ENCODE measurements around the gene SCFD1.
"Not testable (repeated sequence)": the region's sequence is repeated elsewhere in the genome, so short reads cannot be mapped to it uniquely, and the experiment has no call there.

Gene SCFD1

GRCh38 chr14:30610787-30611343, 11.3 kb upstream of the SCFD1 start:
- DNase-seq, result no peak

DNA sequence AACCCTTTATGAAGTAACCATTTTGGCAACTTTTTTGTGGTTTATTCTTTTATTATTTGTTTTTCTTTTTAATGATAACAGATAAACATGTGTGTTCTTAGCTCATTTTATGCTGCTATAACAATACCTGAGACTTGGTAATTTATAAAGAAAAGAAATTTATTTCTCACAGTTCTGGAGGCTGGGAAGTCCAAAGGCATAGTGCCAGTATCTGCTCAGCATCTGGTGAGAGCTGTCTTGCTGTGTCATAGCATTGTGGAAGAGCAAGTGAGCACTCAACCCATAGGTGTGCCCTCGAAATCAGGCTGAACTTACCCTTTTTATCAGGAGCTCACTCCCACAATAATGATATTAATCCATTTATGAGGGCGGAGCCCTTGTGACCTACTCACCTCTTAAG, 8.0 kb upstream of the SCFD1 start:
- DNase-seq, result no peak

DNA sequence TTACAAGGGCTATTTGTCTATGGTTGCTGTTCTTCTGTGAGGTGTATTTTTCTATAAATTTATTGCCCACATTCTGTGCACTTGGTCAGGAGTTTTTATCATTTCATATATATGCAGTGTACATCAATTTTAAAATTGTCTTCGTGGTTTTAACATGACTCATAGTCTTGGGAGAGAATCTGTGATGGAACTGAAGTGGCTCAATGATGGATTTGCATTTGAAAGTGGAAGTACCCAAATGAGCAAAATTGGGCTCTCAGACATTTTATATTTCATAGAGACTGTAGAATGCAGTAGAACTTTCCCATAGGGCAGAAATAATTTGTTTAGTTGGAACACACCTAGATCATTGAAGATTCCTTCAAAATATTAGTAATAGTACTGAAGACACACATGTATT, 1.9 kb upstream of the SCFD1 start:
- DNase-seq, result no peak

DNA sequence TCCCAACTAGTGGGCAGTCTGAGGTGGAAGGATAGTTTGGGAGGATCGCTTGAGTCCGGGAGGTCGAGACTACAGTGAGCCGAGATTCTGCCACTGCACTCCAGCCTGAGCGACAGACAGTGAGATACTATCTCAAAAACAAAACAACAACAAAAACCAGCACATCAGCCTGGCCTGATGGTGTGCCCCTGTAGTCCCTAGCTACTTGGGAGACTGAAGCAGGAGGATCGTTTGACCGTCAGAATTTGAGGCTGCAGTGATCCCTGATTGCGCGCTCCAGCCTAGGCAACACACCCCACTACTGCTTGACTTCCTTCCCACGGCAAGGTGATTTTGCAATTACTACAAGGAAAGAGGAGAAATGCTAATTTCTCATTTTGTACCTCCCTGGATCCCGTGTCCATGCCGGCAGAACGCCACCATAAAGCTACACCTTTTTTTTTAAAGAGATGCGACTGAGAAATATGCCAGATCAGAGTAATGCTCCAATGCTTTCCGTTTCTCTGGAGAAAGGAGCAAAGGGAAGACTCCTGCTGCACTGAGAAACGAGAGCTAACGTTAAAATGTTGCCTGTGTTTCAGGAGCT, 672 bp upstream of the SCFD1 start:
- DNase-seq, result no peak

- no peak for DNase-seq
Observed at GRCh38 chr14:30623412-30624131, 1.5 kb downstream of the SCFD1 start.

- DNase-seq, result no peak
Observed at GRCh38 chr14:30624132-30624423, 2.0 kb downstream of the SCFD1 start.

GRCh38 chr14:30625533-30625932, 3.4 kb downstream of the SCFD1 start:
- no peak for DNase-seq

DNA sequence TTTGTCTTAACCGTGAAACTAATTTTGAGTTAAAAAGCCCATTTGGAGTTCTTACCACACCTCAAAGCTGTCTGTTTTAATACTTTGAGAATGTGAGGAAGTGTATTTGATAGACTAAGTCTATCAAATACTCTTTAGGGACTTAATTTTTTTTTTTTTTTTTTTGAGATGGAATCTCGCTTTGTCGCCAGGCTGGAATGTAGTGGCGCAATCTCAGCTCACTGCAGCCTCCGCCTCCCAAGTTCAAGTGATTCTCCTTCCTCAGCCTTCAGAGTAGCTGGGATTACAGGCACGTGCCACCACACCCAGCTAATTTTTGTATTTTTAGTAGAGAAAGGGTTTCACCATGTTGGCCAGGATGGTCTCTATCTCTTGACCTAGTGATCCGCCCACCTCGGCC, 7.3 kb downstream of the SCFD1 start:
- not testable (repeated sequence) for DNase-seq

DNA sequence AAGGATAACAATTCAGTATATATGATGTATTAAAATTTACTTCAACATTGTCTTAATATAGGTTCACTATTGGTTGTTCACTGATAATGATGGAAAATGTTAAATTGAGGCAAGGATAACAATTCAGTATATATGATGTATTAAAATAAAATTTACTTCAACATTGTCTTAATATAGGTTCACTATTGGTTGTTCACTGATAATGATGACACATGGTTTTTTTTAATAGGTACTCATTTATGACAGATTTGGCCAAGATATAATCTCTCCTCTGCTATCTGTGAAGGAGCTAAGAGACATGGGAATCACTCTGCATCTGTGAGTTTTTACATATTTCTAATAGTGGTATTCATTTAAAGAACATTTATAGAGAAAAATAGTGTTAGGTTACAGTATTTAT, 8.1 kb downstream of the SCFD1 start:
- no peak for DNase-seq

DNA sequence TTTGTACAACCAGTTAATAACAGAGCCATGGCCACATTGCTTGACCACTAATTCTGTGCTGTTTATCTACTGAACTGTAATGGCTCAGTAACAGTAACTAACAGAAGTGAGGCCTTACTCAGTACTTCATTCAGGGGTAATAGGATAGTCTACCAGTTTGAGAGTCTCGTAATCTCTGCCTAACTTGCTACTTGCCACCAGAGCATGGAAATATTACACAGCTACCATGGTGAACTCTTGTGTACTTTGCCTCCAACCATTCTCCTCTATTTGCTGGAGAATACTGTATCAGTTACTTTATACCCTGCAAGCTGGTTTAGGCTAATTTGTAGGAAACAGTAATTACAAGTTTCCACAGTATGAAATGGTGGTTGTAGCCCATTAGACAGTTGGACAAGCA, 10.6 kb downstream of the SCFD1 start:
- DNase-seq, result no peak

- no peak for DNase-seq
Observed at GRCh38 chr14:30638926-30639325, 16.8 kb downstream of the SCFD1 start.

- DNase-seq, result no peak
Observed at GRCh38 chr14:30641207-30641606, 19.1 kb downstream of the SCFD1 start.

GRCh38 chr14:30644462-30644861, 22.3 kb downstream of the SCFD1 start:
- DNase-seq, result not testable (repeated sequence)

DNA sequence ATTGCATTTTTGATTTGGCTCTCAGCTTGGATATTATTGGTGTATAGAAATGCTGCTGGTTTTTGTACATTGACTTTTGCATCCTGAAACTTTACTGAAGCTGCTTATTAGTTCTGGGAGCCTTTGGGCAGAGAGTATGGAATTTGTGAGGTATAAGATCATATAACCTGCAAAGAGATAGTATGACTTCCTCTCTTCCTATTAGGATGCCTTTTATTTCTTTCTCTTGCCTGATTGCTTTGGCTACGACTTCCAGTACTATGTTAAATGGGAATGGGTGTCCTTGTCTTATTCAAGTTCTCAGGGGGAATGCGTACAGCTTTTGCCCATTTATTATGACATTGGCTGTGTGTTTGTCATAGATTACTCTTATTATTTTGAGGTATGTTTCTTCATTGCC, 23.5 kb downstream of the SCFD1 start:
- DNase-seq, result no peak

DNA sequence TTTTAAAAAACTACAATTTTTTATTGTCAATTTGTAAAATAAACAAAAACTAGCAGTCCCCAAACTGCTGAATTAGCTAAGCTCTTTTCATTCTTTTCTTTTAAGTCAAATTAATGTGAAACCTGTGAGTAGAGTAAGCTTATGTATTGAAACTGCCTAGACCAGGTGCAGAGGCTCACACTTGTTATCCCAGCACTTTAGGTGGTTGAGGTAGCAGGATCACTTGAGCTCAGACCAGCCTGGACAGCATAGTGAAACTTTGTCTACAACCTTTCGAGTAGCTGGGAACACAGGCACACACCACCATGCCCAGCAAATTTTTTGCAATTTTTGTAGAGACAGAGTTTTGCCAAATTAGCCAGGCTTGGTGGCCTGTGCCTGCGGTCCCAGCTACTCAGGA, 26.4 kb downstream of the SCFD1 start:
- DNase-seq, result no peak

GRCh38 chr14:30651937-30652336, 29.8 kb downstream of the SCFD1 start:
- DNase-seq, result no peak

DNA sequence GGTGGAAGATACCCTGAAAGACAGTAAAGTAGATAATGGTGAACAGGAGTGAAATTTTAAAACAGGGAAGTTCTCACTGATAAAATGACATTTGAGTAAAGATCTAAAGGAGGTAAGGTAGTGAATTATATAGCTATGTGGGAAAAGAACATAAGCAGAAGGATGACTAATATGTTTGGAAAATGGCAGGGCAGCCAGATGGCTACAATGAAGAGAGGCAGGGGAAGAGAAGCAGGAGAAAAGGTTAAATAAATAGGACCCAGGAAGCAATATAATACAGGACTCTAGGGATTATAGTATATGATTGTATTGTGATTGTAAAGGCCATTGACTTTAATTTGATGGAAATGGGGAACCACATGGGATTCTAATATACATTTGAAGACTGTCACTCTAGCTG, 33.0 kb downstream of the SCFD1 start:
- no peak for DNase-seq

GRCh38 chr14:30655658-30656057, 33.5 kb downstream of the SCFD1 start:
- DNase-seq, result no peak

- DNase-seq, result no peak
Observed at GRCh38 chr14:30656190-30656632, 34.1 kb downstream of the SCFD1 start.

- DNase-seq, result no peak
Observed at GRCh38 chr14:30657050-30657449, 34.9 kb downstream of the SCFD1 start.

GRCh38 chr14:30657606-30658163, 35.6 kb downstream of the SCFD1 start:
- no peak for DNase-seq

- DNase-seq, result no peak
Observed at GRCh38 chr14:30658645-30659044, 36.5 kb downstream of the SCFD1 start.

- DNase-seq, result no peak
Observed at GRCh38 chr14:30669594-30669993, 47.5 kb downstream of the SCFD1 start.

- no peak for DNase-seq
Observed at GRCh38 chr14:30673071-30673470, 51.0 kb downstream of the SCFD1 start.

All from activated CD4-positive, CD25-positive, alpha-beta regulatory T cell treated with anti-CD3 and anti-CD28 coated beads, Interleukin-2, amount 50 U/mL, for 72 hours (primary cell).